HG03565 (cell line): ENCODE data around the gene ZNF594.
"Not testable (repeated sequence)": the region's sequence is repeated elsewhere in the genome, so short reads cannot be mapped to it uniquely, and the experiment has no call there.

ENCODE experiments used
- ATAC-seq: cut with Tn5 transposase; IDR thresholded peaks from one replicate; pipeline ENCODE4 v1.9.1; 2021; ENCODE audit warnings: mild to moderate bottlenecking, moderate library complexity; ENCODE audit not compliant: unreplicated experiment

The ZNF594 gene

GRCh38 chr17:5191541-5192417 is at the start of gene ZNF594:
Gene ZNF594 (minus strand): TSS chr17:5191868. CDS start chr17:5184256, 7,612 bp downstream.
- ATAC-seq, result peak; percentile 95

- not testable (repeated sequence) for ATAC-seq
Observed at GRCh38 chr17:5239769-5240168, 48.1 kb upstream of the ZNF594 start.

DNA sequence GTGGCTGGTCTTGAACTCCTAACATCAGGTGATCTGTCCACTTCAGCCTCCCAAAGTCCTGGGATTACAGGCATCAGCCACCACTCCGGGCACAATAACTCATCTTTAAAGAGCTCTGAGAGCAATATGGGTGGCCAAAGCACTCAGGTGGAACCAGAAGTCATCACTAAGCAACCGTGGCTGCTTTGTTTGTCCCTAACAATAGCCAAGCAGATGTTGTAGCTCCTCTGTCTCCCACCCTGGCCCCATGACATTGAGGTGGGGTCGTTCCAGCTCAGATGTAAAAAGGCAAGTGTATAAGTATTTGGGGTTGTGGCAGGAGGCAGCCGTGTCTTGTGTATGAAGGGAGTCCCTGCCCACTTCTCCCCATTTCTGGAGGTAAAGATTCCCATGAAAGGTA is 46.7 kb upstream of the ZNF594 start:
- no peak for ATAC-seq

- no peak for ATAC-seq
Observed at GRCh38 chr17:5237541-5238016, 45.9 kb upstream of the ZNF594 start.

GRCh38 chr17:5236938-5237540 is 45.4 kb upstream of the ZNF594 start:
- no peak for ATAC-seq

DNA sequence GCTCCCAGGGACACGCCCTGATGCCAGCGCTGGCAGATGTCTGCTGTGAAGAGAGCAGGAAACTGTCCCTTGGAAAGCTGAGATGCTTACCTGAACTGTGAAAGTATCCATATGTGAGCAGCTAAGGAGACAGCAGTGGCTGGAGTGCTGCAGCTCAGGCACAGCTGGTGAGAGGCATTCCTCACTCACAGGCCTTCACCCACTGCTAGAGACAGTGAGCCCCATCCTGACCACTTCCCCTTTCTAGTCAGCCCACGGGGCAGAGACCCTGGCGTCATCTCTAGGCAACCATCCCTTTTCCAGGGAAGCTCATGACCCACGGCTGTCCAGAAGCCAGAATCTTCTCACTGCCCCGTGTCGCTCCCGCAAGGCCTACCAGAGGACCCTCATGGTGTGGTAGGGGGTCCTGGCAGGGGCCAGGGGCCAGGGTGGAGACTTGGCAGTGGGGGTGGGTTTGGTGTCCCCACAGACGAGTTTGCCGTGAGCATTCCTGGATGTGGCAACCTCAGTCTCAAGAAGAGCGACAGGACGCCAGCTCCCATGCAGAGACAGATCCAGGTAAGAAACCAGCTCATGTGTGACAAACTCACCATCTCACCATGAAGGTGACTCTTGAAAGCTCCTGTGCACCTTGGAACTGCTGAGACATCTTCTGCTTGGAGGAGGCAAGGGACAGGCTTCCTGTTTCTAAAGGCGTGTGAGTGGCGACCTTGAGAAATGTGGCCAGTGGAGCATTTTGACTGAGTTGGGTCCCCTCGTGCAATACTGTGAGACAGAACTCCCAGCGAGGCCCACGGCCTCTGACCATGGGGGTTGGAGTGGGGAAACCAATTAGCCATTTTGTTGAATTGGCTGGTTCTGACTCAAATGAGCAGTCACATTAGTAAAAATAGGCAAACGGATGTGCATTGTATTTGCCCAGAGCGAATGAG is 43.2 kb upstream of the ZNF594 start, which contains the start of gene SCIMP:
TSS of gene SCIMP (minus strand) at position 216 of the 932 bp plus-strand sequence. CDS start at position 111, 105 bp downstream.
- peak; percentile 47 for ATAC-seq

GRCh38 chr17:5233492-5233891 is 41.8 kb upstream of the ZNF594 start:
- ATAC-seq, result not testable (repeated sequence)

GRCh38 chr17:5226940-5227878 is 35.5 kb upstream of the ZNF594 start:
- ATAC-seq, result no peak

- ATAC-seq, result peak; percentile 37
Observed at GRCh38 chr17:5225668-5226457, 34.2 kb upstream of the ZNF594 start.

GRCh38 chr17:5221912-5222311 is 30.2 kb upstream of the ZNF594 start:
- not testable (repeated sequence) for ATAC-seq

DNA sequence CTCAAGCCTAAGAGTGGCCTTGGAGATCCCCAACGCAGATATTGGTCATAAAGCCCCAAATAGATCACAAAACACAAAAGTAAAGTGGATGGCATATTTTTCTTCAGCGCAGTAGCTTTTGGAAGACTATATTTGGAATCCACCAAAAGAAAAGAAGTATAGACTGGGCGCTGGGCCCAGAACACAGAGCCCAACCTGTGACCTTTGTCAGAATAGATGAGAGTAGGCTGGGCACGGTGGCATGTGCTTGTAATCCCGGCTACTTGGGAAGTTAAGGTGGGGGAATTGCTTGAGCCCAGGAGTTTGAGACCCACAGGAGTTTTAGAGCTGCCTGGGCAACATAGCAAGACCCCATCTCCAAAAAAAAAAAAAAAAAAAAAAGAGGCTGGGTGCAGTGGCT is 28.4 kb upstream of the ZNF594 start:
- ATAC-seq, result no peak

GRCh38 chr17:5219536-5219935 is 27.9 kb upstream of the ZNF594 start:
- no peak for ATAC-seq

GRCh38 chr17:5217562-5217961 is 25.9 kb upstream of the ZNF594 start:
- not testable (repeated sequence) for ATAC-seq

DNA sequence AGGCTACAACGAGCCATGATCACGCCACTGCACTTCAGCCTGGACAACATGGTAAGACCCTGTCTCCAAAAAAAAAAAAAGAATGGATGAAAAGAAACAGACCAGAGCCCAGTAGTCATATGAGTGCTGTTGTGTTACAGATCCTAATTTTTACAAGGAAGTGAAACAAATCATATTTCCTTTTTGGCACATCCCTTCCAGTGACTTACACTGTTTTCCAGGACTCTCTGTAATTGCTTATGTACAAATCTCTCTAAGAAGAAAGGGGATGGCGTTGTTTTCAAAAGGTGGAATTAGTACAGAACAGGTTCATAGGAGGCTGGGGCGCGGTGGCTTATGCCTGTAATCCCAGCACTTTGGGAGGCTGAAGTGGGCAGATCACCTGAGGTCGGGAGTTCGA is 19.8 kb upstream of the ZNF594 start:
- no peak for ATAC-seq

GRCh38 chr17:5210614-5211252 is 19.1 kb upstream of the ZNF594 start:
- no peak for ATAC-seq

GRCh38 chr17:5210091-5210490 is 18.4 kb upstream of the ZNF594 start:
- ATAC-seq, result no peak

- no peak for ATAC-seq
Observed at GRCh38 chr17:5209396-5209795, 17.7 kb upstream of the ZNF594 start.

GRCh38 chr17:5203908-5204294 is 12.2 kb upstream of the ZNF594 start:
- no peak for ATAC-seq
